Spinal cord (tissue), 10 donors: ENCODE data around the gene OSBPL9. TPM values are rescaled to one million over a fixed set of nuclear protein-coding genes. Genes with fewer than 3 reads are reported as not detected.
"Not testable (repeated sequence)": the region's sequence is repeated elsewhere in the genome, so short reads cannot be mapped to it uniquely, and the experiment has no call there.

Experiments
- DNase-seq, 6 donors: peaks; one replicate each; pipeline versions ENCODE4 v3.0.0 to v3.0.0-alpha.2; 2013 to 2015; ENCODE audit warnings: low spot score in 6 of 6, low read depth in 4 of 6
- H3K27ac ChIP-seq: one replicate; pipeline ENCODE4 v1.5.1; 2013; ENCODE audit warnings: low read depth, low read length, control low read depth
- H3K27me3 ChIP-seq: one replicate; pipeline ENCODE4 v1.6.1; 2013; ENCODE audit warnings: low read length; ENCODE audit not compliant: control insufficient read depth, insufficient read depth
- H3K36me3 ChIP-seq: one replicate; pipeline ENCODE4 v1.6.1; 2013; ENCODE audit warnings: low read length; ENCODE audit not compliant: control insufficient read depth, insufficient read depth
- H3K4me1 ChIP-seq: one replicate; pipeline ENCODE4 v1.6.1; 2013; ENCODE audit warnings: low read length; ENCODE audit not compliant: control insufficient read depth, insufficient read depth
- H3K4me3 ChIP-seq: one replicate; pipeline ENCODE4 v1.5.1; 2013; ENCODE audit warnings: low read depth, low read length, control low read depth
- H3K9me3 ChIP-seq: one replicate; pipeline ENCODE4 v1.6.1; 2013; ENCODE audit warnings: low read length; ENCODE audit not compliant: control insufficient read depth, insufficient read depth
- WGBS: methylation state at CpG from one replicate; pipeline ENCODE4 v1.1.5; 2013; ENCODE audit warnings: missing lambda C conversion rate; ENCODE audit not compliant: insufficient coverage; 5-methylcytosine and 5-hydroxymethylcytosine counted together
- polyA plus RNA-seq, 2 donors: library from polyadenylated mRNA; unstranded; fragments of 120-200 nt; gene quantifications; one replicate each; pipeline ENCODE4 v1.2.1, GENCODE V29; 2013; ENCODE audit not compliant: insufficient read length in 2 of 2
- total RNA-seq, 2 donors: library from RNA; depleted of rRNA in 1 of 2; stranded (reverse); fragments of 120-200 nt in 1 of 2; fragments of >200 nt in 1 of 2; gene quantifications; one replicate each; pipeline versions ENCODE4 v1.2.3 to v1.2.4, GENCODE V29; 2013 to 2014
- donor health status: healthy.

The OSBPL9 gene
- total and polyA plus RNA-seq, 4 donors: 73.6 to 96.2 (median 84.5) TPM

DNA sequence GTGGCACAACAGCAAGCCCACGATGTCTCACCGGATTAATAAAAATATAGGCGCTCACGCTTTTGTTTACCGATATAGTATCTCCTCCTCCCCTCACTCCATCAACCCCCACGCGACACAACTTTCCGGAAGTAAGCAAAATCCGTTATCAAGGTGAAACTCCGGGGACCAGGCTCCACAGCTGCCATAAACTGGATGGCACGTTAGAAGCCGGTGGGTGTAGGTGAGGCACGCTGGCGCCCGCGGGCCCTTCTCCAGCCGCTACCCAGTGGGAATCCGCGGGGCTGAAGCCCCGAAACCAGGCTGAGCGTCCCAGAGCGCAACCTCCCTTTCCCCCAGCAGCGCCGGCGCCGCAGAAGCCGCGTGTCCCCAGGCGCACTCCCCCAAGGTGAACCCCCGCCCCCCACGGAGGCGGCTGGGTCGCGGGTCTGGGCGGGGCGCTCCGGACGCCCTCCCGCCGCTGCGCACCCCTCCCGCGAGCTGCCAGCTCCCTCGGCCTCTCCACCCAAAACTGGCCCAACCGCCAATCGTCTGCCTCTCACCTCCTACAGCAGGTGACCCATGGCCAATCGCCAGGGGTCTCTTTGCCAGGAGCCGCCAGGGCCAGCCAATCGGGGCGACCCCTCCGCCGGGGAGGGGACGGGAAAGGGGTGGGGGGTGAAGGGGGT, 112.4 kb downstream of the OSBPL9 start:
- Histone ChIP-seq H3K4me3 (peak overlapping the region; percentile 58), H3K27me3 (no peaks in the 10 kb centered on the region), H3K27ac (no peak overlapping the region), H3K4me1 (peaks cover 21% of the 10 kb centered on the region), H3K9me3 (no peaks in the 10 kb centered on the region), H3K36me3 (no peaks in the 10 kb centered on the region)
- peak in 4 of 6 donors; percentile 56 to 96 (median 78) for DNase-seq
- WGBS: under 1% methylated on average over 44 of the region's 53 CpGs

DNA sequence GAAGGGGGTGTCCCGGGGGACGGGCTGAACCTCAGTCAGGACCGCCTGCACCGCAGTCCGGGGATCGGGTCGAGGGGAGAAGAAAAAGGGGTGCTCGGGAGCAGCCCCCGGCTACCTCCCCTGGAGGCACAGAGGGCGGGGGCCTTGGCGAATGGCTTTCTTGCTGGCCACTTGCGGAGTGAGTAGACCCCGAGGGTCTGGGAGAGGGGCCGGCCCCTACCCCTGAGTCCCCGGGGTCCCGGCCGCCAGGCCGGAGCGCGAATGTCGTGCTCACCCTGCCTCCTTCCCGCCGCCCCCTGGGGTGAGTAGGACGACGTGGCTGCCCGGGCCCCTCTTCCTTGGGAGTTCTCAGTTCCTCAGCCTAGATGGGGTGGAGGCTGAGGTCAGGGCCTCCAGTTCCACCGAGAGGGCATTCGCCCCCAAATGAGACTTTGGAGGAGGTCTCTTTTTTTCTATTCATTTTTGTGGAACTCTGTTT, 113.0 kb downstream of the OSBPL9 start:
- Histone ChIP-seq H3K4me3 (peak overlapping the region; percentile 58), H3K36me3 (no peaks in the 10 kb centered on the region), H3K4me1 (peaks cover 24% of the 10 kb centered on the region), H3K9me3 (no peaks in the 10 kb centered on the region), H3K27ac (no peak overlapping the region), H3K27me3 (no peaks in the 10 kb centered on the region)
- WGBS: 2% methylated on average over 26 of the region's 28 CpGs
- no peak for DNase-seq

DNA sequence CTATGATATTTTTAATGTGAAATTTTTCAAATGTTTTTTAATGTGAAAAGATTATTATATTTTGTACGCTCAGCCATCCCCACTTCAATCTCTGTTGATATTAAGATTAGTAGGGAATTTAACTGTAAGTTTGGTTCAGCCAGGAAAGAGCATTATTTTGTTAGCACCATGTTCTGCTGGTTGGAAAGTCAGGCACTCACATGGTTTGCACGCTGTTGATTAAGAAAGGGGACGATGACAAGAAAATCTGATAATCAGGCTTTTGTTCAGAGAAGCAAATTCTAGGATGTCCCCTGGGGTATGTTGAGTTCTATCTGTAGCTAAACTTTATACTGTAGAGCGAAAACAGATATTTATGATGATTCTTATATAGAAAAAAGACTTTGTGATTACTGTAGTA, 115.1 kb downstream of the OSBPL9 start:
- Histone ChIP-seq H3K27me3 (no peaks in the 10 kb centered on the region), H3K4me3 (no peak overlapping the region), H3K4me1 (peaks cover 24% of the 10 kb centered on the region), H3K9me3 (no peaks in the 10 kb centered on the region), H3K27ac (no peak overlapping the region), H3K36me3 (no peaks in the 10 kb centered on the region)
- WGBS: no CpG with 5 or more reads among the region's 4 CpGs
- DNase-seq: no peak

DNA sequence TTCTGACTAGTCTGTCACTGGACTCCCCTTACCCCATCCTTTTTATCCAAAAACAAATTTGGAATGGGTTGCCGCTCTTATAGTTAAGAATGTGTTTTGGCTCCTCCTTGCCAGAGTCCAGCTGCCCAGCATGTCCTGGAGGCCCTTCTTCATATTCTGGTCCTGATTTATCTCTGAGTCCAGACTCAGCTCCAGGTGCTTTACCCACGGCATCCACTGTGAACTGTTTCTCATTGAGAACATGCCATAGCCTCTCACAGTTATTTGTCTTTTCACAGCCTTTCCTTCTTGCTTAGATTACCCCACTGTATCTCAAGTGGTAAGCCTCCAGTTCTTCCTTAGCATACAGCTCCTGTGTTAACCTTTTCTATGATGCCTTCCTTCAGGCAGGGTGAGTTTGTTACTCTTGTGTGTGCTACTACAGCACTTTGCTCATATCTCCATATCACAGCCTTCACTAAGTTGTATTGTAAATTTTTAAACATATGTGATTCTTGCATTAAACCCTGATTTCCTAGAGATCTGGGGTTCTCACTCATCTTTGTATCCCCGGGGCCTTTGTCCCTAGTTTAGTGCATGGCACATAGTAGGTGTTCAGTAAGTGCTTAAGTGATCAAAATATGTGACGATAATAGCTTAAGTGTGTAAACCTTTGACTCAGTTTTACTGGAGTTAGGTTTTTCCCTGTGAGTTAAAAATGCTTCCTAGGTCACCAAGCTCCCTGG, 116.0 kb downstream of the OSBPL9 start:
- H3K36me3 ChIP-seq: no peaks in the 10 kb centered on the region
- no peak overlapping the region for H3K27ac ChIP-seq
- no peak overlapping the region for H3K4me3 ChIP-seq
- 83% methylated on average over 3 of the region's 4 CpGs for WGBS
- peaks cover 24% of the 10 kb centered on the region for H3K4me1 ChIP-seq
- H3K9me3 ChIP-seq: no peaks in the 10 kb centered on the region
- H3K27me3 ChIP-seq: no peaks in the 10 kb centered on the region
- DNase-seq: no peak

DNA sequence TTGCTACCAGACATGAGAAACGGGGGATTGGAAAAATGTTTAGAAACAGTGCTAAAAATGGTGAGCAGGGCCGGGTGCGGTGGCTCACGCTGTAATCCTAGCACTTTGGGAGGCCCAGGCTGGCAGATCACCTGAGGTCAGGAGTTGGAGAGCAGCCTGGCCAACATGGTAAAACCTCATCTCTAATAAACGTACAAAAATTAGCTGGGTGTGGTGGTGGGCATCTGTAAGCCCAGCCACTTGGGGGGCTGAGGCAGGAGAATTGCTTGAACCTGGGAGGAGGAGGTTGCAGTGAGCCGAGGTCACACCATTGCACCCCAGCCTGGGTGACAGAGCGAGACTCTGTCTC, 116.5 kb downstream of the OSBPL9 start:
- H3K27ac ChIP-seq, DNase-seq: not testable (repeated sequence)
- 86% methylated on average over 4 of the region's 7 CpGs for WGBS

DNA sequence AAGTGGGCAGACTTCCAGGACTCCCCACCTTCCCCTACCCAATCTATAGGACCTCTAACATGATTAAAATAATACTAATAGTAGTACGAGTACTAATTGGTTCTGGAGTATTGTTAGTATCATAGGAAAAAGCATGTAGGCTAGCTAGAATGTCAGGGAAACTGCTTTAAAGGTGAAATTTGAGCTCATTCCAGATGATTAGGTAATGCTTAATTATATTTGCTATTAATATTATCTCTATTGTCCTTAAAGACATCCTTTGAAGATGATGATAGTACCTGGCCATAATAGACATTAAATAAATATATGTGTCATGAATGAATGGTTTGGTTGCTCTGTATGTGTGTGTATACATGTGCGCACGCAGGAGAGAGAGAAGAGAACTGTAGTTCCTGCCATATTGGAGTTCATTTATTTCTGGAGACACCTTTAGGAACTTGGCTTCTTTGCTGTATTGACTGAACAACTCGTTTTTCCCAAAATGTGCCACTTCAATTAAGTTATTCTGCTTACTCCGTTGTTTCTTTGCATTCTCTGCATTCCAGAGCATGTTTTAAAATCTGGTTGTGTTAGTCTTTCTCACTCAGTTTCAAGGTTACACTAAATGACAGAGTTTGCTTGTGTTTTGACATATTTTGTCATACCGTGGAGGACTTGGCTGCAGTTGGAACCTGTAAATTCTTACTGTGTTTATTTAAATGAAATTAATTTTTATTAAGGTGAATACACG, 117.1 kb downstream of the OSBPL9 start:
- Histone ChIP-seq H3K4me1 (peaks cover 20% of the 10 kb centered on the region), H3K4me3 (no peak overlapping the region), H3K27me3 (no peaks in the 10 kb centered on the region), H3K27ac (no peak overlapping the region), H3K36me3 (no peaks in the 10 kb centered on the region), H3K9me3 (no peaks in the 10 kb centered on the region)
- no peak for DNase-seq
- 92% methylated on average over 2 of the region's 7 CpGs for WGBS

More for the DNA sequence above, 116.5 kb downstream of the OSBPL9 start:
- H3K4me3 ChIP-seq, H3K36me3 ChIP-seq, H3K9me3 ChIP-seq, H3K27me3 ChIP-seq: not testable (repeated sequence)
- peaks cover 24% of the 10 kb centered on the region for H3K4me1 ChIP-seq

DNA sequence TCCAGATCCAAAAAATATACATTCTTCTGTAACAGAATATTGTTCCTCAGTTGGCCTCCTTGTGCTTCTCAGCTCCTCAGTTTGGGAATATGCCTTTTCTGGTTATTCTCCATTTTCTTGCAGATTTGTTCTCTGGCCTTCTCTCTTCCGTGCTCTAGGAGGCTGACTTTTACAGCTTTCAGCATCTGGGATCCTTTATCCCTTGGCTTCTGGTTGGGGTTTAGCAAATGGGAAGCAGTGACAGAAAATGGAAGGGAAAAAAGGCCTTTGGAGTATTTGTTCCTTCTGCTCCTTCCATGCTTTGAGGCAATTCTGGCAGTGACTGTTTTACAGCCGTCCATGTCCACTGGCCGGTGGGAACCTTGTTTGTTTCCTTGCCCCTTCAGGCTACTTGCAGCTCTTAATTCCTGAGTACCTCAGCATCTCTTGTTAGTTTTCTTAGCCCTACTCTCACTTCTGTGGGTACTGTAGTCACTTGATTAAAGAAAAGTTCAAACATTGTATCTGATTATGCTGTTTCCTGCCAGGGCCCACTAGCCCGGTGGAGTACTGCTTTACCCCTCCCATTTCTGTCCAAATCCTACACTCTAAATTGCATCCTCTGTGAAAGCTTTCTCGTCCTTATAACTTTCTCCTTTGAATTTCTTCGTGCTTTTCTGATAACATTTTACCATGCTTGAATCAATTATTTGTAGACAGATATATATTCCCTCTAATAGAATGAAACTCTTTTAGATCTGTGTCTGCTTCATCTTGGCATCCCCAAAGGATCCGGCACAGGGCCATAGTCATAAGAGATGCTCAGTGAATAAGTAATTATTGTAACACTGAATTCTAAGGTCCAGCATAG, 118.2 kb downstream of the OSBPL9 start:
- no peak overlapping the region for H3K4me3 ChIP-seq
- DNase-seq: peak in 2 of 6 donors; percentile 23 to 24
- WGBS: 11% methylated on average over 3 of the region's 7 CpGs
- no peaks in the 10 kb centered on the region for H3K27me3 ChIP-seq
- H3K27ac ChIP-seq: peak overlapping the region; percentile 29
- peaks cover 13% of the 10 kb centered on the region for H3K4me1 ChIP-seq
- no peaks in the 10 kb centered on the region for H3K9me3 ChIP-seq
- no peaks in the 10 kb centered on the region for H3K36me3 ChIP-seq

DNA sequence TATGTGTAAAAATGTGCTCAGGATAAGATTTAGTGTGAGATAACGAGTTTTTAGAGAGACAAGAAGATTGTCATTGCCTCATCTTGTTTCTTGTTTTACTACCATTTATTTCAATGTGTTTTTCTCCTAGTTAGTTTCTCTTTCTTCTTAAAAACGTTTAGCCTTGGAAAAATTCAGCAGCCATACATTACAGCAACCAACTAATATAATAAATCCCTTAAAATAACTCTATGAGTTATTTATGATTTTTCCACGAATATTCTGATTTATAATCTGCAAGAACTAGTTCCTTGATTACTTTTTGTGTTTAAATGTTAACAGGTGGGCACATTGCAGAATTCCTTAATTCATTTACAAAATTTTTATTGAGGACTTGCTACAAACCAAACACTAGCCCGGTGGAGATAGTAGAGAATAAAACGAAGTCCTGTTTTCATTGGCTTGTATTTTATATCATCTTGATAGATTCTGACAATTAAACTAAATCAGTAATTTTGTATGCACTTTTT, 118.9 kb downstream of the OSBPL9 start:
- Histone ChIP-seq H3K4me1 (peaks cover 12% of the 10 kb centered on the region), H3K4me3 (no peak overlapping the region), H3K9me3 (no peaks in the 10 kb centered on the region), H3K36me3 (no peaks in the 10 kb centered on the region), H3K27me3 (no peaks in the 10 kb centered on the region), H3K27ac (no peak overlapping the region)
- WGBS: no CpG with 5 or more reads among the region's 5 CpGs
- no peak for DNase-seq

GRCh38 chr1:51736702-51737101, 119.8 kb downstream of the OSBPL9 start:
- Histone ChIP-seq H3K27me3 (no peaks in the 10 kb centered on the region), H3K9me3 (no peaks in the 10 kb centered on the region), H3K36me3 (no peaks in the 10 kb centered on the region), H3K27ac (no peak overlapping the region), H3K4me3 (no peak overlapping the region), H3K4me1 (peaks cover 7% of the 10 kb centered on the region)
- DNase-seq: peak in 2 of 6 donors; percentile 41 to 51
